CD4-positive, alpha-beta T cell (primary cell): ENCODE measurements around the gene GPRC5D. TPM values are rescaled to one million over a fixed set of nuclear protein-coding genes. Genes with fewer than 3 reads are reported as not detected.

Source experiments
- ATAC-seq: fragments of 200-7000 bp; cut with Tn5 transposase; one replicate; pipeline ENCODE4 v1.10.0; 2022; ENCODE audit warnings: mild to moderate bottlenecking; ENCODE audit not compliant: poor library complexity
- CTCF ChIA-PET: fragments of 350-600 bp; sonication (Branson Sonifier 250); formaldehyde crosslinking; loops from one replicate; lab custom pipeline; 2021; ENCODE audit warnings: antibody characterized with exemption, inconsistent platforms; lab: Charles Lee
- POLR2A ChIA-PET: fragments of 350-600 bp; sonication (Branson Sonifier 250); formaldehyde crosslinking; loops from one replicate; lab custom pipeline; 2021; ENCODE audit warnings: antibody characterized with exemption, inconsistent platforms; lab: Charles Lee
- DNase-seq, 14 experiments: peaks; one replicate each; pipeline ENCODE4 v3.0.0-alpha.2; 2013 to 2020; ENCODE audit warnings: mixed read lengths in 2 of 14
- H3K27ac ChIP-seq, 2 donors: one replicate each; pipeline versions ENCODE4 v1.5.1 to v1.7.0; 2013; ENCODE audit warnings: low read length in 2 of 2, low read depth in 1 of 2, mild to moderate bottlenecking in 1 of 2
- H3K27me3 ChIP-seq, 2 experiments: 1 replicate in 1 of 2; 2 replicates in 1 of 2; pipeline versions ENCODE4 v1.6.1 to v1.7.0; 2013; ENCODE audit warnings: low read length in 2 of 2, control low read depth in 1 of 2, mild to moderate bottlenecking in 1 of 2, moderate library complexity in 1 of 2; ENCODE audit not compliant: insufficient read depth in 2 of 2, control insufficient read depth in 1 of 2
- H3K36me3 ChIP-seq: one replicate; pipeline ENCODE4 v1.6.1; 2013; ENCODE audit warnings: low read length, control low read depth; ENCODE audit not compliant: insufficient read depth
- H3K4me1 ChIP-seq: one replicate; pipeline ENCODE4 v1.6.1; 2013; ENCODE audit warnings: low read length, control low read depth; ENCODE audit not compliant: insufficient read depth
- H3K4me3 ChIP-seq: one replicate; pipeline ENCODE4 v1.5.1; 2013; ENCODE audit warnings: mild to moderate bottlenecking, low read length, moderate library complexity
- H3K9me3 ChIP-seq, 2 experiments: 1 replicate in 1 of 2; 2 replicates in 1 of 2; pipeline versions ENCODE4 v1.6.1 to v1.7.0; 2013; ENCODE audit warnings: low read length in 2 of 2, mild to moderate bottlenecking in 2 of 2, control low read depth in 1 of 2, moderate library complexity in 1 of 2; ENCODE audit not compliant: control insufficient read depth in 1 of 2, insufficient read depth in 1 of 2
- H3K27ac Mint-ChIP-seq: one replicate; pipeline ENCODE4 v1.8.0; 2020; ENCODE audit warnings: mixed read lengths
- H3K27me3 Mint-ChIP-seq: one replicate; pipeline ENCODE4 v1.8.0; 2021; ENCODE audit warnings: mixed read lengths
- H3K36me3 Mint-ChIP-seq: one replicate; pipeline ENCODE4 v1.8.0; 2021; ENCODE audit warnings: low read depth, mixed read lengths
- H3K4me1 Mint-ChIP-seq: one replicate; pipeline ENCODE4 v1.8.0; 2021; ENCODE audit warnings: low read depth, mixed read lengths
- H3K4me3 Mint-ChIP-seq: one replicate; pipeline ENCODE4 v1.8.0; 2020; ENCODE audit warnings: mild to moderate bottlenecking, mixed read lengths
- H3K9me3 Mint-ChIP-seq: one replicate; pipeline ENCODE4 v1.8.0; 2020; ENCODE audit warnings: mixed read lengths
- CTCF ChIP-seq: fragments of 200-600 bp; IDR thresholded peaks from one replicate; pipeline ENCODE4 v1.8.0; 2022; ENCODE audit warnings: antibody characterized with exemption, mild to moderate bottlenecking
- intact Hi-C, 2 experiments: fragments of 100-400 bp; cut with DNase I in 1 of 2; cut with micrococcal nuclease in 1 of 2; formaldehyde crosslinking; loops; one replicate each; pipeline versions ENCODE4 v1.15.1 to v1.9.0; 2023 to 2025; cut with DNase I, micrococcal nuclease
- total RNA-seq, 174 experiments: library from RNA in 2 of 174; stranded (reverse) in 2 of 174; gene quantifications; one replicate each; pipeline ENCODE4 v1.2.3 and lab custom pipeline; 2021 to 2026

The GPRC5D gene
- total RNA-seq, 2 experiments from 2014 or later = not detected

DNA sequence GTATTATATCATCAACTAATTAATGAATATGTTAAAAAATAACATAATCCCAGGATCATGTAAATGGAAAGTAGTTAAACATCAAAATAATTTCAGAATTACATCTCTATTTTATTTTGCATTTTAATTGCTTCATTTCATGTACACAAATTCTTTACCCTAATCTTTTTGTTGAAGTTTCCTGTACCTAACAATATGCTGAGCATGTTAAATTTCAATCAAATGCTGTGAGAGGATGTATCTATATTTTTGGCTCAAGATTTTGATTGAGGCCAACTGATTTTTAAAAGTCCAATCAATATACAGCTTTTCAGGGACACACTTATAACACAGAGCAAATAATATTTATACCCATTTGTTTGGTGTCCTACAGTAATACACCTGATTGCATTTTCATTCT, 6.4 kb downstream of the GPRC5D start:
- peaks cover 11% of the 10 kb centered on the region for H3K27me3 Mint-ChIP-seq
- POLR2A ChIA-PET = no interaction called here
- H3K9me3 ChIP-seq = no peaks in the 10 kb centered on the region
- H3K4me3 Mint-ChIP-seq = no peak overlapping the region
- no peak overlapping the region for H3K27ac Mint-ChIP-seq
- no peak for DNase-seq
- ATAC-seq = no peak
- intact Hi-C loops = no loop called here
- no peaks in the 10 kb centered on the region for H3K36me3 ChIP-seq
- H3K36me3 Mint-ChIP-seq = no peaks in the 10 kb centered on the region
- CTCF ChIA-PET = no interaction called here
- no peaks in the 10 kb centered on the region for H3K4me1 ChIP-seq
- no peaks in the 10 kb centered on the region for H3K4me1 Mint-ChIP-seq
- H3K4me3 ChIP-seq = no peak overlapping the region
- no peak overlapping the region for H3K27ac ChIP-seq
- no peaks in the 10 kb centered on the region for H3K9me3 Mint-ChIP-seq
- H3K27me3 ChIP-seq = no peaks in the 10 kb centered on the region
- no peak for TF ChIP-seq CTCF

- Histone ChIP-seq H3K27me3 (no peaks in the 10 kb centered on the region), H3K4me3 (no peak overlapping the region), H3K9me3 (no peaks in the 10 kb centered on the region), H3K27ac (no peak overlapping the region), H3K36me3 (no peaks in the 10 kb centered on the region), H3K4me1 (no peaks in the 10 kb centered on the region)
- H3K9me3 Mint-ChIP-seq = no peaks in the 10 kb centered on the region
- intact Hi-C loops = no loop called here
- ChIA-PET POLR2A (no interaction called here), CTCF (no interaction called here)
- TF ChIP-seq CTCF = no peak
- H3K27me3 Mint-ChIP-seq = no peaks in the 10 kb centered on the region
- no peak overlapping the region for H3K27ac Mint-ChIP-seq
- ATAC-seq (no peak), DNase-seq (no peak)
- no peak overlapping the region for H3K4me3 Mint-ChIP-seq
- no peaks in the 10 kb centered on the region for H3K36me3 Mint-ChIP-seq
- H3K4me1 Mint-ChIP-seq = no peaks in the 10 kb centered on the region
These were observed 8.2 kb downstream of the GPRC5D start for GRCh38 chr12:12943586-12944260.

DNA sequence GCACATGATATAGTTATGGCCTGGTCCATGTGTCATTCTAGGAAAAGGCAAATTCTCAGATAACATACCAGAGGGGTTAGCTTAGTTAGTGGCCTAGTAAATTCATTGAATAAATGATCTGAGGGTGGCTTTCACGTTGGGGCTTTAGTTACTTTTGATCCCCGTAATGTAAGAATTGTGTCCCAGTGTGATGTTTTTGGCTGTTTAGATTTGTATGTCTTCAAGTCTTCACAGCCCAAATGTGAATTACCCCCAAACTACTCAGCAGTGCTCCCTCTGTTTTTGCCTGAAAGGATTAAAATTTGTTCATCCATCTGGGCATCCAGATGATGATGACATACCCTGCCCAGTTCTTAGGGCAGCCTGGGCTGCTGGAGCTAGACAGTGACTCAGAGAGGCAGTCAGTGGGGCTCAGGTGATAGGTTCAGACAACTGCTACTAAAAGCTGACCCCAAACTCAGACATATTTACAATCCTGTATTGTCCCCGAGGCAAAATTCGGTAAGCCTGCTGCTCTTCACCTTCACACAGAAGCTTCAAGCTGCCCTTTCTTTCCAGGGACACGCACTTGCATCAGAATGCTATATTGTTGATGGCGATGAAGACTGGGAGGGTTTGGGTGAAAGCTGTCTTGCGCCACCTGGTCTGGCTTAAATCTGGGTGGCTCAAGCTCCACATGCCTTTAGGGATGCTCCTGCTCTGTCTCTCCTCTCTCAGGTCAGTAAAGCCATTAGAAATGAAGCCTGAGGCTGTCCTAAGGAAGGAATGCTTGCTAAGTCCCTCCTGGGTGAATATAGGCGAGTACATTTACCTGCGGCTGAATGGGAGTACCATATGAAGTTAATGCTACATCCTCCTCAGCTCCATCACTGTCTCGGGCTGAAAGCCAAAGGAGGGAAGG, 10.3 kb downstream of the GPRC5D start:
- Histone ChIP-seq H3K4me3 (no peak overlapping the region), H3K9me3 (no peaks in the 10 kb centered on the region), H3K36me3 (no peaks in the 10 kb centered on the region), H3K27ac (no peak overlapping the region), H3K27me3 (no peaks in the 10 kb centered on the region), H3K4me1 (no peaks in the 10 kb centered on the region)
- Mint-ChIP-seq H3K9me3 (no peaks in the 10 kb centered on the region), H3K4me1 (no peaks in the 10 kb centered on the region), H3K27ac (no peak overlapping the region), H3K4me3 (no peak overlapping the region), H3K27me3 (peaks cover 6% of the 10 kb centered on the region), H3K36me3 (no peaks in the 10 kb centered on the region)
- CTCF ChIA-PET = no interaction called here
- POLR2A ChIA-PET = no interaction called here
- intact Hi-C loops = no loop called here
- no peak for ATAC-seq
- no peak for TF ChIP-seq CTCF
- DNase-seq = no peak
